Uterus (tissue), 4 donors: ENCODE measurements around the gene PLPP4. TPM values are rescaled to one million over a fixed set of nuclear protein-coding genes. Genes with fewer than 3 reads are reported as not detected.

ENCODE experiments used
- DNase-seq, 2 donors: peaks; one replicate each; pipeline ENCODE4 v3.0.0-alpha.2; 2019 to 2020
- H3K27ac ChIP-seq, 2 donors: fragments of 200-600 bp; sonication (generic); 1 replicate in 1 of 2; 2 replicates in 1 of 2; pipeline ENCODE4 v1.5.1; 2016 to 2018
- H3K27me3 ChIP-seq, 2 donors: fragments of 200-600 bp; sonication (generic); one replicate each; pipeline ENCODE4 v1.5.1; 2018 to 2019; ENCODE audit warnings: control low read depth in 1 of 2
- H3K36me3 ChIP-seq, 2 donors: fragments of 200-600 bp; sonication (generic); one replicate each; pipeline ENCODE4 v1.5.1; 2019; ENCODE audit warnings: control low read depth in 1 of 2
- H3K4me1 ChIP-seq, 2 donors: fragments of 200-600 bp; sonication (generic); one replicate each; pipeline ENCODE4 v1.5.1; 2018 to 2019; ENCODE audit warnings: control low read depth in 1 of 2
- H3K4me3 ChIP-seq, 2 donors: fragments of 200-600 bp; sonication (generic); 1 replicate in 1 of 2; 2 replicates in 1 of 2; pipeline ENCODE4 v1.5.1; 2018 to 2019; ENCODE audit warnings: mild to moderate bottlenecking in 1 of 2
- H3K9me3 ChIP-seq, 2 donors: fragments of 200-600 bp; sonication (generic); one replicate each; pipeline ENCODE4 v1.5.1; 2019; ENCODE audit warnings: control low read depth in 1 of 2
- CTCF ChIP-seq, 4 experiments: fragments of 200-600 bp in 2 of 4; fragments of 450-650 bp in 2 of 4; sonication (generic) in 2 of 4; IDR thresholded peaks; one replicate each; pipeline ENCODE4 v1.5.1; 2016 to 2019; ENCODE audit warnings: antibody characterized with exemption in 4 of 4, mild to moderate bottlenecking in 2 of 4, moderate library complexity in 1 of 4
- POLR2A ChIP-seq, 2 donors: fragments of 450-650 bp; IDR thresholded peaks; one replicate each; pipeline ENCODE4 v1.6.1; 2016; ENCODE audit warnings: antibody characterized with exemption in 2 of 2, mild to moderate bottlenecking in 1 of 2, moderate library complexity in 1 of 2
- intact Hi-C: fragments of 100-400 bp; cut with DNase I; formaldehyde crosslinking; loops from one replicate; pipeline ENCODE4 v1.15.1; 2023; ENCODE audit warnings: low total_unique reads
- total RNA-seq, 4 donors: library from RNA; depleted of rRNA in 3 of 4; stranded (reverse); fragments of >200 nt in 3 of 4; gene quantifications; one replicate each; pipeline versions ENCODE4 v1.1.0 to v1.2.4, GENCODE V29; 2014 to 2023
- donor health status: DM: yes; HTN: yes; CAD: no.

The PLPP4 gene
- total RNA-seq, 4 donors from 2014 or later, result 0.55 TPM; not detected in 3

GRCh38 chr10:120521880-120522279 is 64.9 kb downstream of the PLPP4 start:
- Histone ChIP-seq H3K9me3 (no peaks in the 10 kb centered on the region), H3K4me1 (no peaks in the 10 kb centered on the region), H3K27ac (no peak overlapping the region), H3K27me3 (no peaks in the 10 kb centered on the region), H3K4me3 (no peak overlapping the region), H3K36me3 (no peaks in the 10 kb centered on the region)
- intact Hi-C loops, result no loop called here
- TF ChIP-seq POLR2A (IDR thresholded peaks at IDR 0.05) (no peak), CTCF (IDR thresholded peaks at IDR 0.05) (no peak)
- DNase-seq, result no peak

GRCh38 chr10:120527691-120528090 is 70.7 kb downstream of the PLPP4 start:
- no peaks in the 10 kb centered on the region for H3K36me3 ChIP-seq
- no peaks in the 10 kb centered on the region for H3K27me3 ChIP-seq
- H3K4me1 ChIP-seq, result no peaks in the 10 kb centered on the region
- no peak for TF ChIP-seq POLR2A (IDR thresholded peaks at IDR 0.05)
- no peak for TF ChIP-seq CTCF (IDR thresholded peaks at IDR 0.05)
- H3K9me3 ChIP-seq, result no peaks in the 10 kb centered on the region
- no peak for DNase-seq
- intact Hi-C loops, result no loop called here
- no peak overlapping the region for H3K4me3 ChIP-seq
- H3K27ac ChIP-seq, result no peak overlapping the region

- no peak for DNase-seq
- Histone ChIP-seq H3K4me3 (no peak overlapping the region), H3K9me3 (no peaks in the 10 kb centered on the region), H3K27ac (no peak overlapping the region), H3K36me3 (no peaks in the 10 kb centered on the region), H3K4me1 (no peaks in the 10 kb centered on the region), H3K27me3 (no peaks in the 10 kb centered on the region)
- TF ChIP-seq POLR2A (IDR thresholded peaks at IDR 0.05) (no peak), CTCF (IDR thresholded peaks at IDR 0.05) (no peak)
- intact Hi-C loops, result no loop called here
Observed at GRCh38 chr10:120530699-120531098, 73.7 kb downstream of the PLPP4 start.

GRCh38 chr10:120538091-120538490 is 81.1 kb downstream of the PLPP4 start:
- Histone ChIP-seq H3K27ac (no peak overlapping the region), H3K4me3 (no peak overlapping the region), H3K27me3 (no peaks in the 10 kb centered on the region), H3K36me3 (no peaks in the 10 kb centered on the region), H3K9me3 (no peaks in the 10 kb centered on the region), H3K4me1 (no peaks in the 10 kb centered on the region)
- intact Hi-C loops, result no loop called here
- no peak for DNase-seq
- no peak for TF ChIP-seq CTCF (IDR thresholded peaks at IDR 0.05)
- TF ChIP-seq POLR2A (IDR thresholded peaks at IDR 0.05), result no peak

- Histone ChIP-seq H3K27me3 (no peaks in the 10 kb centered on the region), H3K27ac (no peak overlapping the region), H3K9me3 (no peaks in the 10 kb centered on the region), H3K4me3 (no peak overlapping the region), H3K36me3 (no peaks in the 10 kb centered on the region), H3K4me1 (no peaks in the 10 kb centered on the region)
- intact Hi-C loops, result no loop called here
- no peak for DNase-seq
- TF ChIP-seq CTCF (IDR thresholded peaks at IDR 0.05) (no peak), POLR2A (IDR thresholded peaks at IDR 0.05) (no peak)
Observed at GRCh38 chr10:120539076-120539475, 82.0 kb downstream of the PLPP4 start.
